Omental fat pad (tissue), 4 donors: ENCODE measurements around the gene PUM2. TPM values are rescaled to one million over a fixed set of nuclear protein-coding genes. Genes with fewer than 3 reads are reported as not detected.
"Not testable (repeated sequence)": the region's sequence is repeated elsewhere in the genome, so short reads cannot be mapped to it uniquely, and the experiment has no call there.

Experiments
- ATAC-seq: fragments of 150-250 bp; one replicate; pipeline ENCODE4 v1.9.1; 2016; ENCODE audit warnings: mild to moderate bottlenecking, moderate library complexity; ENCODE audit not compliant: low FRiP score
- DNase-seq: peaks from one replicate; pipeline ENCODE4 v3.0.0-alpha.2; 2019; ENCODE audit warnings: low spot score
- CTCF ChIP-seq, 3 donors: fragments of 450-650 bp; IDR thresholded peaks; one replicate each; pipeline ENCODE4 v1.5.1; 2016 to 2017; ENCODE audit warnings: antibody characterized with exemption in 3 of 3, mild to moderate bottlenecking in 3 of 3, moderate library complexity in 2 of 3
- total RNA-seq, 4 donors: library from RNA; depleted of rRNA; stranded (reverse); fragments of >200 nt; gene quantifications; one replicate each; pipeline ENCODE4 v1.1.0, GENCODE V29; 2016

The PUM2 gene
- total RNA-seq, 4 donors from 2014 or later = 42.3 to 72.4 (median 57.8) TPM

- DNase-seq (no peak), ATAC-seq (no peak)
- no peak for TF ChIP-seq CTCF (IDR thresholded peaks at IDR 0.05)
Measured at GRCh38 chr2:20249170-20249569, 101.5 kb downstream of the PUM2 start.

- DNase-seq (no peak), ATAC-seq (no peak)
- no peak for TF ChIP-seq CTCF (IDR thresholded peaks at IDR 0.05)
Measured at GRCh38 chr2:20247084-20247483, 103.6 kb downstream of the PUM2 start.

- DNase-seq, ATAC-seq: not testable (repeated sequence)
Measured at GRCh38 chr2:20243637-20244036, 107.0 kb downstream of the PUM2 start.

GRCh38 chr2:20242727-20243377 is 107.8 kb downstream of the PUM2 start:
- no peak for TF ChIP-seq CTCF (IDR thresholded peaks at IDR 0.05)
- ATAC-seq (no peak), DNase-seq (no peak)

GRCh38 chr2:20241973-20242726 is 108.5 kb downstream of the PUM2 start:
- no peak for DNase-seq

GRCh38 chr2:20240291-20240690 is 110.4 kb downstream of the PUM2 start:
- ATAC-seq, DNase-seq: not testable (repeated sequence)

More at GRCh38 chr2:20241973-20242726, 108.5 kb downstream of the PUM2 start:
- no peak for ATAC-seq
- no peak for TF ChIP-seq CTCF (IDR thresholded peaks at IDR 0.05)

- no peak for TF ChIP-seq CTCF (IDR thresholded peaks at IDR 0.05)
- no peak for DNase-seq
- ATAC-seq = no peak
Measured at GRCh38 chr2:20236496-20236895, 114.1 kb downstream of the PUM2 start.

GRCh38 chr2:20235655-20236305 is 114.9 kb downstream of the PUM2 start:
- DNase-seq (no peak), ATAC-seq (no peak)
- TF ChIP-seq CTCF (IDR thresholded peaks at IDR 0.05) = no peak

GRCh38 chr2:20234597-20234996 is 116.0 kb downstream of the PUM2 start:
- DNase-seq, ATAC-seq: not testable (repeated sequence)
